Stimulated activated naive CD8-positive, alpha-beta T cell treated with anti-CD3 and anti-CD28 coated beads, Interleukin-15, amount 100 ng/mL, for 72 hours (primary cell): ENCODE measurements around the gene ACACB.

ENCODE experiments used
- ATAC-seq: fragments of 150-1000 bp; cut with Tn5 transposase; 2 replicates; pipeline ENCODE4 v1.10.0; 2021; ENCODE audit warnings: mild to moderate bottlenecking, moderate library complexity
- DNase-seq, 2 donors: peaks; one replicate each; pipeline ENCODE4 v3.0.0; 2021 to 2022
- H3K27ac Mint-ChIP-seq, 2 donors: one replicate each; pipeline ENCODE4 v1.8.0; 2022; ENCODE audit warnings: mild to moderate bottlenecking in 2 of 2, mixed read lengths in 2 of 2, moderate library complexity in 2 of 2
- H3K27me3 Mint-ChIP-seq: one replicate; pipeline ENCODE4 v1.8.0; 2022; ENCODE audit warnings: mixed read lengths
- H3K4me1 Mint-ChIP-seq: one replicate; pipeline ENCODE4 v1.8.0; 2022; ENCODE audit warnings: mild to moderate bottlenecking, mixed read lengths
- H3K4me3 Mint-ChIP-seq, 2 donors: one replicate each; pipeline ENCODE4 v1.8.0; 2022; ENCODE audit warnings: mild to moderate bottlenecking in 2 of 2, mixed read lengths in 2 of 2, moderate library complexity in 1 of 2
- H3K9me3 Mint-ChIP-seq, 2 donors: one replicate each; pipeline ENCODE4 v1.8.0; 2022; ENCODE audit warnings: mixed read lengths in 2 of 2

The ACACB gene

DNA sequence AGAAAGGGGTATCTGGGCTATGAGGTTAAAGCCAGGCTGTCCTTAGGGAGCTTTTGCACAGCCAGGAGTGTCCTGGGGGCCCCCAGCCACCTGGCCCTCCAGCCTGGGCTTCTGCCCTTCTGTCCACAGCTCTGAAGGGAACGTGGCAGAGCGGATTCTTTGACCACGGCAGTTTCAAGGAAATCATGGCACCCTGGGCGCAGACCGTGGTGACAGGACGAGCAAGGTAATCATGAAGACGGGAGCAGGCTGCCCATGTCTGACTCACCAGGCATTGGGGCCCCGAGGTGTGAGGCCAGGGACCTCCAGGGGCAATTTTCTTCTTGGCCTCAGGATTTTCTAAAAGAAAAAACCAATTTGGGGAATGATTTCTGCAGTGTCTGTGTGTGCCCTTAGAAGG lies 139.6 kb downstream of the ACACB start:
- Mint-ChIP-seq H3K4me3 (no peak overlapping the region), H3K9me3 (peaks cover 13 to 18% of the 10 kb centered on the region in 2 donors), H3K27ac (peak overlapping the region in 1 of 2 donors; percentile 30), H3K4me1 (no peaks in the 10 kb centered on the region), H3K27me3 (no peaks in the 10 kb centered on the region)
- ATAC-seq (no peak), DNase-seq (no peak)

DNA sequence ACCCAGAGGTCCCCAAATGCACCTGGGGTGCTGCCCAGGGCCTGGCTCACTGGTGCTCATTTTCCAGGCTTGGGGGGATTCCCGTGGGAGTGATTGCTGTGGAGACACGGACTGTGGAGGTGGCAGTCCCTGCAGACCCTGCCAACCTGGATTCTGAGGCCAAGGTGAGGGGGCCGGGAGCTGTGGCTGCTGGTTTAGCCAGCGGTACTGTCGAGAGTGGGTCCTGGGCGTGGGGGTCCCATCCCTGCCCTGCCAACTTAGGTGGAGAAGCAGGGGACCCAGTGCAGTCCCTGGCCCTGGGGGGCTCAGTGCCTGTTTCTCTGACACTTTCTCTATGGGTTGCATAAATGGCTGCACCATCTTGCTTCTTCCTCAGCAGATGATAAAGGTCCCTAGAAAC lies 141.8 kb downstream of the ACACB start:
- DNase-seq (no peak), ATAC-seq (no peak)
- Mint-ChIP-seq H3K9me3 (peaks cover 8 to 12% of the 10 kb centered on the region in 2 donors), H3K27me3 (no peaks in the 10 kb centered on the region), H3K4me3 (no peak overlapping the region), H3K4me1 (no peaks in the 10 kb centered on the region), H3K27ac (no peak overlapping the region)

DNA sequence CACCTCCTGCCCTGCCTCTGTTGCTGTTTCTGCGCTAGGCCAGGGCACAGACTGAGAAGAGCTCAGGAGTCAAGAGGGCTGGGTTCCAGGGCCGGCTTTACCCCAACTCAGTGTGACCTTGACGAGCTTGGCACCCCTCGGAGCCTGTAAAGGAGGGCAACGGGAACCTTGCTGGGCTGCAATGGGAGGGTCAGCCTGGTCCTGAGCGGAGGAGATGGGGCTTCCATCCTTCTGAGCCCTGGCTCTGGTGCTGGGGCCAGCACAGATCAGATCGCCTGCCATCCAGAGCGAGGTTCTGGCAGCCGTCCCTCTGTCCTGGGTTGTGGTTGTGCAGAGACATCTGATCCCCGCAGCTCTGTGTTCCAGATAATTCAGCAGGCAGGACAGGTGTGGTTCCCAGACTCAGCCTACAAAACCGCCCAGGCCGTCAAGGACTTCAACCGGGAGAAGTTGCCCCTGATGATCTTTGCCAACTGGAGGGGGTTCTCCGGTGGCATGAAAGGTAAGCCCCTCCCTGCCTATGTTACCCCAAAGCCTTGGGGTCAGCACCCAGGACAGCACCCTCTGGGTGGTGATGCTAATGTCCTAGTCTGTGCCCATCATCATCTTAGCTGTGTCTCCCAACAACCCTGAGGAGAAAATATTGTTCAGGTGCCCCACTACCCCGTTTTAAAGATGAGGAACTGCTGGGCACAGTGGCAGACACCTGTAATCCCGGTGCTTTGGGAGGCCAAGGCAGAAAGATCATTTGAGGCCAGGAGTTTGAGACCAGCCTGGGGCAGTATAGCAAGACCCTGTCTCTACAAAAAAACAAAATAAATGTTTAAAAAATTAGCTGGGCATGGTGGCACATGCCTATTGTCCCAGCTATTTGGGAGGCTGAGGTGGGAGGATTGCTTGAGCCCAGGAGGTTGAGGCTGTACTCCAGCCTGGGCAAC lies 142.5 kb downstream of the ACACB start:
- Mint-ChIP-seq H3K27ac (no peak overlapping the region), H3K4me1 (no peaks in the 10 kb centered on the region), H3K27me3 (no peaks in the 10 kb centered on the region), H3K4me3 (no peak overlapping the region), H3K9me3 (peaks cover 1 to 6% of the 10 kb centered on the region in 2 donors)
- no peak for ATAC-seq
- DNase-seq = no peak

DNA sequence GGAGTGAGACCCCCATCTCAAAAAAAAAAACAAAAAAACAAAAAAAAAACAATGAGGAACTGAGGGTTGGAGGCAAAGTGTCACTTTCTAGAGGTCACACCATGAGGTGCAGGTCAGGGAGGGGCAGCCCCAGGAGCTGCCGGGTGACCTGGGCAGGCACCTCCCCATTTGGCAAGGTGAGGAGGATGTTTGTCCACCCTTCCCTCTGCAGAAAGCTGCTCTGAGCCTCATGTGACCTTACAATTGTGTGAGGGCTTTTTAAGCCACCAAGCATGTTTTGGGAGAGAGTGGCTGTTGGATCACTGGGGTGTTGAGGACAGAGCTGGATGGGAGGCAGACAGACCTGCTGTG lies 143.1 kb downstream of the ACACB start:
- Mint-ChIP-seq H3K9me3 (no peaks in the 10 kb centered on the region), H3K27ac (peak overlapping the region in 1 of 2 donors; percentile 77), H3K27me3 (no peaks in the 10 kb centered on the region), H3K4me3 (no peak overlapping the region), H3K4me1 (no peaks in the 10 kb centered on the region)
- no peak for ATAC-seq
- no peak for DNase-seq

DNA sequence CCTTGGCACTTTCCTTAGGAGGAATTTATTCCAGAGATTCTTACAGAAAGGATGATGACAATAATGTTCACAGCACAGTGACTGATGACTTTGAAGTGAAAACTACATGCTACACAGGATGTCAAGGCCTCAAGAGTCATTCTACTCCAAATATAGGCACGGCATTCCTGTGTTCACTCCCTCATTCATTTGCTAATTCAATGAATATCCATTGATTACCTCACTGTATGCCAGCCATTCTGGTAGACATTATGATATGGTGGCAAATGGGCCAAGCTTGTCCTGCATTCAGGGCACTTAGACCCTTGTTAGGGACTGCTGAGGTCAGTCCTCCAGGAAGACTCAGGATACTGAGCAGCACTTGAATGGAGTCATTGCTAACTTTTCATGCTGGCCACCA lies 144.7 kb downstream of the ACACB start:
- Mint-ChIP-seq H3K9me3 (no peaks in the 10 kb centered on the region), H3K27me3 (no peaks in the 10 kb centered on the region), H3K27ac (no peak overlapping the region), H3K4me1 (no peaks in the 10 kb centered on the region), H3K4me3 (no peak overlapping the region)
- ATAC-seq (no peak), DNase-seq (no peak)

DNA sequence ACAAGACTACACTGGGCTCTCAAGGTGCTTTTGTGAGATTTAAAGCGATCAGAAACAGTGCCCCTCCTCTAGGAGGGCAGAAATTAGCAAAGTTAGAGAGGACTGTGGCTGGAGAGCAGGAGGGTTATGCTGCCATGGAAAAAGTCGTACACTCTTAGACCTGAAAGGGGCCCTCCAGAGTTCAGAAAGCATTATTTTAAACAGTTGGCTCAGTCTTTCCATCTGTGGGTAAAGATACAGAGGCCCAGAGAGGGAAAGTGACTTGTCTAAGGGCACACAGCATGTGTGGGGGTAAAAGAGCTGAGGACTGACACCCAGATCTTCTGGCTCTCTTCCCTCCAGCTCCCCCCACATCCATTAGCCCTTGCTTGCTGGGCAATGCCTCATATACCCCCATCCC lies 145.6 kb downstream of the ACACB start:
- H3K27me3 Mint-ChIP-seq = no peaks in the 10 kb centered on the region
- no peak overlapping the region for H3K4me3 Mint-ChIP-seq
- no peak for DNase-seq
- H3K27ac Mint-ChIP-seq = no peak overlapping the region
- ATAC-seq = no peak
- H3K4me1 Mint-ChIP-seq = no peaks in the 10 kb centered on the region
- no peaks in the 10 kb centered on the region for H3K9me3 Mint-ChIP-seq

DNA sequence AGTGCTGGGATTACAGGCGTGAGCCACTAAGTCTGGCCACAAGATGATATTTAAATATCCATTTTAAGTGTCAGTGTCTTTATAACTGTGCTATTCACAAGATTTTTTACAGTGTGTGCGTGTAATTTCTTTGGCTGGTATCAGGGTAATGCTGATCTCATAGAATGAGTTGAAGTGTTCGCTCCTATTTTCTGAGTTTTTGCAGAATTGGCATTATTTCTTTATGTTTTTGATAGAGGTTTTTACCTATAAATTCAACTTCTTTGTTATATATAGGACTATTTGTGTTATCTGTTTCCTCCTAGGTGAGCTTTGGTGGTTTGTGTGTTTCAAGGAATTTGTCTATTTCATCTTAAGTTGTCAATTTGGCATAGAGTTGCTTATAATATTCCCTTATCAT lies 147.1 kb downstream of the ACACB start:
- H3K27ac Mint-ChIP-seq = no peak overlapping the region

DNA sequence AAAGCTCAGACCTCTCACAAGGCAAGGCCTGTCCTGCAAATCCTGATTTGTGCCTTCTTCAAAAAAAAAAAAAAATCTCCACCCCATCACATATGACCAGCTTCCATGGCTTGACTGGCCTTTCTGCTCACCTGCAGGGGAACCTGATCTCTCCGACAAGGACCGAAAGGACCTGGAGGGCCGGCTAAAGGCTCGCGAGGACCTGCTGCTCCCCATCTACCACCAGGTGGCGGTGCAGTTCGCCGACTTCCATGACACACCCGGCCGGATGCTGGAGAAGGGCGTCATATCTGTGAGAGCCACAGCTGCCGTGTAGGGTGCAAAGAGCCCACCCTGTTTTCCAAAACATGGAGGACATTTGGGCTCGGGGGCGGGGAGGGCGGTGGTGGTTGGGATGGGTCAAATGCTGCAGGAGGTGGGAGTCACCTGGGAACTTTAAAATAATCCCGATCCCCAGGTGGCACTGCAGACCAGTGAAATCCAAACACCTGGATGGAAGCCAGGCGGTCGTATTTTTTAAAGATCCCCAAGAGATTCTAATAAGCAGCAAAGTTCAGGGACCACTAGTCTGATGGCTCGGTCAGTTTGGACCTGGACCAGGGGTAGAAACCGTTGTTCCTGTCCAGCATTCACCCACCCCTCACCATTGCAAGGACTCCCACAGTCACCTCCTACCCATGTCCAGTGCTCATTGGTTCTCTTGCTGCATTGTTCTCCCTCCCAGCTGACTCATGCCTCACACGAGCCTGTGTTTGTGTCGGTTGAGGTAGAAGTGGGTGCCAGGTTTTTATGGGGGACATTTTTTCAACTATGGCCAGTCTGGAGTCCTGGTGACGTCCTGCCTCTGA lies 147.9 kb downstream of the ACACB start:
- H3K4me3 Mint-ChIP-seq = no peak overlapping the region
- DNase-seq (peak; percentile 29 to 38), ATAC-seq (peak; percentile 53)
- no peaks in the 10 kb centered on the region for H3K9me3 Mint-ChIP-seq
- no peak overlapping the region for H3K27ac Mint-ChIP-seq
- no peaks in the 10 kb centered on the region for H3K27me3 Mint-ChIP-seq
- H3K4me1 Mint-ChIP-seq = no peaks in the 10 kb centered on the region

More for the DNA sequence above, 147.1 kb downstream of the ACACB start:
- no peak overlapping the region for H3K4me3 Mint-ChIP-seq
- no peaks in the 10 kb centered on the region for H3K9me3 Mint-ChIP-seq
- H3K27me3 Mint-ChIP-seq = no peaks in the 10 kb centered on the region
- ATAC-seq (no peak), DNase-seq (no peak)
- H3K4me1 Mint-ChIP-seq = no peaks in the 10 kb centered on the region

DNA sequence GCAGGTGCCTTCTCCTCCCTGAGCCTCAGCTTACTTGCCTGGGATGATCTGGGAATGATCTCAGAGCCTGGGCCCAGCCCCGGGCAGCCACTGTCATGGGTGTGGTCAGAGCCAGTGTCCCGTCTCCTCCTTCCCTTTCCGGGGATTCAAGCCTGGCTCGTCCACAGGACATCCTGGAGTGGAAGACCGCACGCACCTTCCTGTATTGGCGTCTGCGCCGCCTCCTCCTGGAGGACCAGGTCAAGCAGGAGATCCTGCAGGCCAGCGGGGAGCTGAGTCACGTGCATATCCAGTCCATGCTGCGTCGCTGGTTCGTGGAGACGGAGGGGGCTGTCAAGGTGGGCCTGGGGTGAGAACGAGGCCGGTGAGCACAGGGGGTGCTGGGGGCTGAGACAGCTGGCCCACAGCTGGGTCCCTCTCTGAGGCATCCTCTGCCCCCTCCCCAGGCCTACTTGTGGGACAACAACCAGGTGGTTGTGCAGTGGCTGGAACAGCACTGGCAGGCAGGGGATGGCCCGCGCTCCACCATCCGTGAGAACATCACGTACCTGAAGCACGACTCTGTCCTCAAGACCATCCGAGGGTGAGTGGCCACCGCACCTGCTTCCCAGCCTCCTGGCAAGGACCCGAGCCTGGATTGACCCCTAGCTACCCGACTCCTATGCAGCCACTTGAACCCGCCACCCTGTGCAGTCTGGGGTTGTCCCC lies 148.7 kb downstream of the ACACB start:
- no peak for ATAC-seq
- Mint-ChIP-seq H3K9me3 (peaks cover 0 to 3% of the 10 kb centered on the region in 2 donors), H3K4me1 (no peaks in the 10 kb centered on the region), H3K27me3 (no peaks in the 10 kb centered on the region), H3K27ac (no peak overlapping the region), H3K4me3 (no peak overlapping the region)
- no peak for DNase-seq

DNA sequence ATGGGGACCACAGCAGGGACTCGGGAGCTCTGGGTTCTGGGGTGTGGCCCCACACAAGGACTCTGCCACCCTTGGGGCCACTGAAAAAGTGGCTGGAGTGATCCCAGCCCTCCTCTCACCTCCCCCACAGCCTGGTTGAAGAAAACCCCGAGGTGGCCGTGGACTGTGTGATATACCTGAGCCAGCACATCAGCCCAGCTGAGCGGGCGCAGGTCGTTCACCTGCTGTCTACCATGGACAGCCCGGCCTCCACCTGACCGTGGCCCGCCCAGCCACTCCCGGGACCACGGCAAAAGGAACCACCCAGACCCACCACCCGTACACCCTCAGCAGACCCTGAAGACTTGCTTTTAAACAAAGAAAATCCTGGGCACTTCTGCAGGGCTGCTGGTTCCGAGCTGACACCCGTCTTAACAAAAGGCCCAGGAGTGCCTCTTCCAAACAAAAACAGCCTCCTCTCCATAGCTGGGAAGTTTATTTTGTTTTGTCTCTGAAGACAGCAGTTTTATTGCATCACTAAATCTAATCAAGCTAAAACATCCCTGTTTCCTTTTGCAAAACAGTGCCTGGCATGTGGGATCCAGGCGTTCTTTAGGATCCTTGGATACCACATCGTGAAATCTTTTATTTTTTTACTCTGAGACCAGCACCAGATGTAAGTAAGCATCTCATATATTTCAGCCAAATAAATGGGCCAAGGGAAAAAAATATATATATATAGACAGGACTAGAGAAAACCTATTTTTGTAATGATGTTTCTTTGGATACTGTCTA lies 149.9 kb downstream of the ACACB start:
- H3K27ac Mint-ChIP-seq = no peak overlapping the region
- no peaks in the 10 kb centered on the region for H3K27me3 Mint-ChIP-seq
- DNase-seq (no peak), ATAC-seq (no peak)
- H3K9me3 Mint-ChIP-seq = peaks cover 0 to 15% of the 10 kb centered on the region in 2 donors
- H3K4me3 Mint-ChIP-seq = no peak overlapping the region
- no peaks in the 10 kb centered on the region for H3K4me1 Mint-ChIP-seq

DNA sequence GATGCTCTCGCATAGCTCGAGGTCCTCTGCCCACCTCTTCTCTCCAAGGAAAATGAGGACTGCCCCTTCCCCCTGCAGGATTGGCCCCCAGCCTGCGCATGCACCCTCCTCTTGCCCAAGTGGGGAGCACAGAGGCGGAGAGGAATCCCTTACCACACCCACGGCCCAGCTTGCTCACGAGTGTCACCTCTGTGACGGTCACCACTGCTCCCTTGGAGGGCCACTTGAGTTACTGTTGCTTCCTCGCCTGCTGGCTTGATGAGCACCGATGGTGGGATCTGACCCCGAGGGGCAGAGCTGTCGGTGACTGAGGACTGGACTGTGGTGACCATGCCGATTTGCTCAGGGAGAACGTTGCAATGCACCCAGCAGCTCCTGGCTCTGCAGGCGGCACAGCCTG lies 151.0 kb downstream of the ACACB start:
- H3K4me3 Mint-ChIP-seq = no peak overlapping the region
- H3K9me3 Mint-ChIP-seq = peaks cover 0 to 15% of the 10 kb centered on the region in 2 donors
- no peak overlapping the region for H3K27ac Mint-ChIP-seq
- no peak for DNase-seq
- no peaks in the 10 kb centered on the region for H3K27me3 Mint-ChIP-seq
- no peaks in the 10 kb centered on the region for H3K4me1 Mint-ChIP-seq
- ATAC-seq = no peak

DNA sequence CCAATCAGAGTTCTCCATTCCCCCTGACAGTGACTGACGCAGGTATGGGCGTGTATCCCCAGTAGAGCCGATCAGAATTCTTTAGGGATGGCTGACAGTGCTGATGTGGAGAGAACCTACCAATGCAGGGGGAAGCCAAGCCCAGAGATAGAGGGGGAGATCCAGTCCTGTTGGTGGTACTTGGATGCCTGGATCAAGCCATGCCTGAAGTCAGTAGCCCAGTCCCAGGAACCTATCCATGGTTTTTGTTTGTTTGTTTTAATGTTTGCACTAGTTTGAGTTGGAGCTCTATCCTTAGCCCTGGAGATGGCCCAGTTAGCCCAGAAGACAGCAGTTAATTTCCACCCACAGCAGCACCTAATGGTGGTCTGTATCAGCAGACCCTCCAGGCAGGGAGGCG lies 152.5 kb downstream of the ACACB start:
- Mint-ChIP-seq H3K9me3 (peaks cover 0 to 15% of the 10 kb centered on the region in 2 donors), H3K4me3 (no peak overlapping the region), H3K27ac (peak overlapping the region in 1 of 2 donors; percentile 68), H3K4me1 (no peaks in the 10 kb centered on the region), H3K27me3 (peaks cover 7% of the 10 kb centered on the region)
- ATAC-seq = no peak
- DNase-seq = no peak

DNA sequence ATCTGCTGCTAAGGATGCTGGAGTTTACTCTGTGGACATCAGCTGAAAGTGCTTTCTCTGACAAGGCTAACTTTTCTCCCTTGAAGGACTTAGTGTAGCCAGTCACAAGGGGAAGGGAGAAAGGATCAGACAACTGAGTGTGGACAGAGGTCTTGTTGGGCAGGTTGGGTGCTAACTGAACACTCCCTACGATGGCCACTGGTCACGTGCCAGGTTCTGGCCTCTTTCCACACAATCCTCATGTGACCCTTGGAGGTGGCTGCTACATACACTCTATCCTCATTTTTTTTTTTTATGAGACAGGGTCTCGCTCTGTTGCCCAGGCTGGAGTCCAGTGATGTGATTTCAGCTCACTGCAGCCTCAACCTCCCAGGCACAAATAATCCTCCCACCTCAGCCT lies 153.0 kb downstream of the ACACB start:
- Mint-ChIP-seq H3K4me3 (no peak overlapping the region), H3K27me3 (peaks cover 7% of the 10 kb centered on the region), H3K4me1 (no peaks in the 10 kb centered on the region), H3K27ac (no peak overlapping the region), H3K9me3 (peaks cover 0 to 15% of the 10 kb centered on the region in 2 donors)
- ATAC-seq = no peak
- no peak for DNase-seq

DNA sequence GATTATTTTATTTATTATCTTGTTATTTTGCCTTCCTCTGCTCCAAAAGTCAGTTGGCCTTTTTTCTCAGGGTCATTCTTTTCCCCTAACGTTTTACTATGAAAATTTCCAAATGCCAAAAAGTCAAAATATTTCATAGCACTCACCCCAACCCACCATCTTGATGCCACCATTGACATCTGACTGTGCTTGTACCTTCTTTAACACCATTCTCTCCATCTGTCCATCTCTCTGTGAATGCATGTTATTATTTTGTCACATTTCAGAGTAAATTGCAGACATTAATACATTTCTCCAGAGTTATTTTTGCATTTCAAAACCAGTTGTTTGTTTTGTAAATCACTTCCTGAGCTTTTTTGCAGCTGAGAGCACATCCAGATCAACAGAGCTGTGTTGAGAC lies 154.1 kb downstream of the ACACB start:
- DNase-seq (no peak), ATAC-seq (no peak)
- H3K4me1 Mint-ChIP-seq = no peaks in the 10 kb centered on the region
- no peak overlapping the region for H3K27ac Mint-ChIP-seq
- H3K9me3 Mint-ChIP-seq = peaks cover 0 to 15% of the 10 kb centered on the region in 2 donors
- no peak overlapping the region for H3K4me3 Mint-ChIP-seq
- peaks cover 7% of the 10 kb centered on the region for H3K27me3 Mint-ChIP-seq

DNA sequence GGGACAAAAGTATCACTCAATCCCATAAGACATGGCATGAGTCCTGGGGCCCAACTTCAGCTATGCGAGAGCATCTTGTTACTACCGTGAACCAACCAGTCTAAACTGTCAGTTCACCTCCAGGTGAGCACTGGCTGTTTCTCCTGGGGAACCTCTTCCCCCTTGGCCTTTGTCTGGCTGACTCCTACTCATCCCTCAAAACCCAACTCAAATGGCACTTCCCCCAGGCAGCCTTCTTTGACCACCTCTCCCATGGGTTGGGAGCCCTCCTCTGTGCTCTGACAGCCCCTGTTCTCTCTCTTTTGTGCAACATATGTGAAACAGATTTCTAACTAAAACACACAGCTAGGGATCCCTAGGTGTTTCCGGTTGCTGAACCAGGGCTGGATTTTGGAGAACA lies 155.0 kb downstream of the ACACB start:
- Mint-ChIP-seq H3K4me1 (no peaks in the 10 kb centered on the region), H3K27ac (no peak overlapping the region), H3K27me3 (peaks cover 7% of the 10 kb centered on the region), H3K4me3 (no peak overlapping the region), H3K9me3 (peaks cover 0 to 15% of the 10 kb centered on the region in 2 donors)
- no peak for ATAC-seq
- DNase-seq = no peak
